ENCODE measurements around the gene SMARCA2.

GRCh38 chr9:2126331-2126803 is 111.2 kb downstream of the SMARCA2 start:
- TF ChIP-seq POLR2A (IDR thresholded peaks at IDR 0.05; ENCODE audit: low read depth, low read length) (no peak), SPI1 (IDR thresholded peaks at IDR 0.05; ENCODE audit: low read depth, low read length) (no peak), TAF1 (IDR thresholded peaks at IDR 0.05; ENCODE audit: low read depth, low read length) (no peak), PAX5 (IDR thresholded peaks at IDR 0.05; ENCODE audit: insufficient read depth, low read length, severe bottlenecking) (no peak), POLR2AphosphoS5 (IDR thresholded peaks at IDR 0.05; ENCODE audit: low read depth, low read length) (no peak)

All from GM12891 (cell line).